Right lobe of liver (tissue), 4 donors: ENCODE measurements around the gene TFCP2L1.

Source experiments
- POLR2A ChIP-seq: fragments of 450-650 bp; IDR thresholded peaks from one replicate; pipeline ENCODE4 v1.6.1; 2017; ENCODE audit warnings: antibody characterized with exemption, mild to moderate bottlenecking
- TF ChIP-seq, protein P1 (sequence below), 4 donors: fragments of 200-600 bp in 3 of 4; fragments of 450-650 bp in 1 of 4; IDR thresholded peaks; one replicate each; pipeline versions ENCODE4 v1.5.1 to v1.8.0; 2016 to 2022; ENCODE audit warnings: antibody characterized with exemption in 4 of 4, mild to moderate bottlenecking in 2 of 4
- donor health status: DM: no; HTN: no; CAD: no.
- donor health status: DM: no; HTN: no; CAD: no.
- donor health status: DM: no; HTN: yes; CAD: no.

GRCh38 chr2:121205321-121205942, 79.6 kb downstream of the TFCP2L1 start:
- TF ChIP-seq, protein P1, sequence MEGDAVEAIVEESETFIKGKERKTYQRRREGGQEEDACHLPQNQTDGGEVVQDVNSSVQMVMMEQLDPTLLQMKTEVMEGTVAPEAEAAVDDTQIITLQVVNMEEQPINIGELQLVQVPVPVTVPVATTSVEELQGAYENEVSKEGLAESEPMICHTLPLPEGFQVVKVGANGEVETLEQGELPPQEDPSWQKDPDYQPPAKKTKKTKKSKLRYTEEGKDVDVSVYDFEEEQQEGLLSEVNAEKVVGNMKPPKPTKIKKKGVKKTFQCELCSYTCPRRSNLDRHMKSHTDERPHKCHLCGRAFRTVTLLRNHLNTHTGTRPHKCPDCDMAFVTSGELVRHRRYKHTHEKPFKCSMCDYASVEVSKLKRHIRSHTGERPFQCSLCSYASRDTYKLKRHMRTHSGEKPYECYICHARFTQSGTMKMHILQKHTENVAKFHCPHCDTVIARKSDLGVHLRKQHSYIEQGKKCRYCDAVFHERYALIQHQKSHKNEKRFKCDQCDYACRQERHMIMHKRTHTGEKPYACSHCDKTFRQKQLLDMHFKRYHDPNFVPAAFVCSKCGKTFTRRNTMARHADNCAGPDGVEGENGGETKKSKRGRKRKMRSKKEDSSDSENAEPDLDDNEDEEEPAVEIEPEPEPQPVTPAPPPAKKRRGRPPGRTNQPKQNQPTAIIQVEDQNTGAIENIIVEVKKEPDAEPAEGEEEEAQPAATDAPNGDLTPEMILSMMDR (IDR thresholded peaks at IDR 0.05), result no peak
- TF ChIP-seq POLR2A, result no peak
